Activated T-cell treated with anti-CD3 and anti-CD28 coated beads, Interleukin-2, amount 50 U/mL, for 1 hour (primary cell): Measurements from ENCODE around the gene HEATR1.
"Not testable (repeated sequence)": the region's sequence is repeated elsewhere in the genome, so short reads cannot be mapped to it uniquely, and the experiment has no call there.

Experiments
- DNase-seq: peaks from one replicate; pipeline ENCODE4 v3.0.0-alpha.2; 2020

The HEATR1 gene

GRCh38 chr1:236509203-236509602 is 95.1 kb downstream of the HEATR1 start:
- DNase-seq = no peak

- no peak for DNase-seq
Observed at GRCh38 chr1:236508593-236509027, 95.7 kb downstream of the HEATR1 start.

- DNase-seq = no peak
Observed at GRCh38 chr1:236507022-236507700, 97.2 kb downstream of the HEATR1 start.

DNA sequence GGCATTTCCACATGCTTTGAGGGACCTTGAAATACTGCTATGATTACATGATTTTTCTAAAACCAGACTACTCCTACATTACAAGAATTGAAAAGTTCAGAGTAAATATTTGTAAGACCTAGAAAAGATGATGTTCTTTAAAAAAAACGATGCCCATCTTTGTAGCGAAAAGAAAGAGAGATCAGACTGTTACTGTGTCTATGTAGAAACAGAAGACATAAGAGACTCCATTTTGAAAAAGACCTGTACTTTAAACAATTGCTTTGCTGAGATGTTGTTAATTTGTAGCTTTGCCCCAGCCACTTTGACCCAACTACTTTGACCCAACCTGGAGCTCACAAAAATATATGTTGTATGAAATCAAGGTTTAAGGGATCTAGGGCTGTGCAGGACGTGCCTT is 100.0 kb downstream of the HEATR1 start:
- DNase-seq = not testable (repeated sequence)

DNA sequence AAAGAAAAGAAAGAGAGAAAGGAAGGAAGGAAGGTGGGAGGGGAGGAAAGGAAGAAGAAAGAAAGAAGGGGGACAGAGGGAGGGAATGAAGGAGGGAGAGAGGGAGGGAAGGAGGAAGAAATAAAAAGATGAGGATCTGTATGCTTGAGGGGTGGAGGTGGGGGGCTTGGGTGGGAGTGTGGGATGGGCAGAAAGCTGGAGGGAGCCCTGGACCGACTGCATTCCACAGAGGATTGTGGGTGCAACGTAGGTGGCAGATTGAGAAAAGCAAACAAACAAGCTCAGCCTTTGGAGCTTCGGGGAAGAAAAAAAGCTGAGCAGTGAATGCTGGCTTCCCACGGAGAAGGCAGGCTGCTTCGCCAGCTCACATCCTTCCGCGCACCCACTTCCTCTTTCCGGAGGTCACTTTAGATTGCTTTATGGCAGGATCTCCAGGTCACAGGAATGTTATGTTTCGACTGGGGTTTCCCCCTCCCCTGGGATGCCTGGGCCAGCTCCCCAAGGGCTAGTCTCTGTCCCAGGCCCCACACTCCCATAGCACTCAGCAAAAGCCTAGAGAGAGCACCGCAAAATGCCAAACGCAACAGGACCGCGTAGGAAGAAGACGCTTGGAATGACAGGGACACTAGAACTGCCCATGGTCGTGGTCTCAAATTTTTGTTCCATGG is 101.2 kb downstream of the HEATR1 start:
- DNase-seq = no peak

DNA sequence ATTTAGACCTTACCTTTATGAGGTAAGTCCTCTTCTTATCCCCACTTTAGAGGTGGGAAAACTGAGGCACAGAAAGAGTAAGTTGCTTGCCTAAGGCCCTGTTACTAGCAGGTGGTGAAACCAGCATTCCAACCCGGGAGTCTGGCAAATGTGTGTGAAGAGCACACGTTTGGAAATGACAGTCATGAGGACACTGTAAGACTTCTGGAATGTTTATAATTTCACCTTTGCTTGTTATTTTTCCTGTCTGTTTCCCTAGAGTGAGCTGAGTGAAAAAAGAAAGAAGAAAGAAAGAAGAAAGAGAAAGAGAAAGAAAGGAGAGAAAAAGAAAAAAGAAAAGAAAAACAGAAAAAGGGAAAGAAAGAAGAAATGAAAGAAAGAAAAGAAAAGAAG is 101.7 kb downstream of the HEATR1 start:
- DNase-seq = no peak

GRCh38 chr1:236501093-236501492 is 103.2 kb downstream of the HEATR1 start:
- DNase-seq = no peak
